OCI-LY3 (cell line): ENCODE measurements around the gene GP1BA.

Experiments
- H2AFZ ChIP-seq: fragments of 200-600, 300-600 bp; shearing (Covaris generic); 2 replicates; pipeline ENCODE4 v1.6.0; 2014; ENCODE audit warnings: antibody characterized with exemption, low read depth, low read length
- H3K27ac ChIP-seq: fragments of 200-600, 300-600 bp; sonication (generic); 2 replicates; pipeline ENCODE4 v1.5.1; 2014; ENCODE audit warnings: mild to moderate bottlenecking, low read length, moderate library complexity, mixed read lengths
- H3K27me3 ChIP-seq: fragments of 200-600, 300-600 bp; sonication (generic); 2 replicates; pipeline ENCODE4 v1.6.1; 2014; ENCODE audit warnings: low read depth, low read length, mixed read lengths
- H3K36me3 ChIP-seq: fragments of 200-600, 300-600 bp; sonication (generic); replicated peaks from 2 replicates; pipeline ENCODE3; 2014; ENCODE audit warnings: low read depth, low read length, mixed read lengths
- H3K4me1 ChIP-seq: fragments of 300-600, 200-600 bp; sonication (generic); 2 replicates; pipeline ENCODE4 v1.6.1; 2014; ENCODE audit warnings: low read length, mixed read lengths
- H3K4me2 ChIP-seq: fragments of 200-600, 300-600 bp; sonication (generic); 2 replicates; pipeline ENCODE4 v1.6.1; 2014; ENCODE audit warnings: low read length, mixed read lengths
- H3K4me3 ChIP-seq: fragments of 300-600, 200-600 bp; sonication (generic); 2 replicates; pipeline ENCODE4 v1.5.1; 2014; ENCODE audit warnings: antibody characterized with exemption, mild to moderate bottlenecking, low read length, moderate library complexity
- H3K79me2 ChIP-seq: fragments of 300-600, 200-600 bp; shearing (Covaris generic); 2 replicates; pipeline ENCODE4 v1.6.1; 2014; ENCODE audit warnings: mild to moderate bottlenecking, low read length, mixed read lengths
- H3K9ac ChIP-seq: fragments of 300-600, 200-600 bp; shearing (Covaris generic); 2 replicates; pipeline ENCODE4 v1.6.0; 2014; ENCODE audit warnings: mild to moderate bottlenecking, low read length, moderate library complexity
- H3K9me3 ChIP-seq: fragments of 200-600, 300-600 bp; shearing (Covaris generic); 2 replicates; pipeline ENCODE4 v1.6.1; 2014; ENCODE audit warnings: low read length, mixed read lengths; ENCODE audit not compliant: insufficient read depth
- H4K20me1 ChIP-seq: fragments of 200-600, 300-600 bp; sonication (generic); 2 replicates; pipeline ENCODE4 v1.6.1; 2016; ENCODE audit warnings: low read length, mixed read lengths; ENCODE audit not compliant: insufficient read depth
- EZH2phosphoT487 ChIP-seq: fragments of 200-600 bp; shearing (Covaris generic); IDR thresholded peaks from 2 replicates; pipeline ENCODE4 v1.6.1; 2018; ENCODE audit warnings: antibody characterized with exemption, mixed run types, low read depth
- TF ChIP-seq, protein P1 (sequence below): fragments of 200-600, 300-600 bp; sonication (generic); IDR thresholded peaks from 2 replicates; pipeline ENCODE4 v1.5.1; 2014; ENCODE audit warnings: antibody characterized with exemption, low read length, low read depth

Gene GP1BA

DNA sequence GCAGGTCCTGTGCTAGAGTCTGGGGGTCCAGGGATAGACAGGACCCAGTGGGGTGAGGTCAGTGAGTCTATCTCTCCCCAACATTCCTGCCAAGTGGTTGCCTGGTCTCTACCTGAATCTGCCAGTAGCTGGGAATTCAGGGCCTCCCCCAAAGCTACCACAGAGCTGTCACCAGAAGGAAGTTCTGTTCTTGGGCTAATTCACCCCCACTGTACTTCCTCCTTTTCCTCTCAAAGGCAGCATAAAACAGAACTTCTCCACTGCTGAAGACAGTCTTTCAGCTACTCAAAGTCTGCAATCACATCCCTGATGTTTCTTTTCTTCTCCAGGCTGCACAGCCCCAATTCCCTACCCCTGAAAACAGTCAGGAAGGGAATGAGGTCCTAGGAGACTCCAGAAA is 46.6 kb downstream of the GP1BA start:
- Histone ChIP-seq H4K20me1 (no peaks in the 10 kb centered on the region), H3K9me3 (no peaks in the 10 kb centered on the region), H3K9ac (no peak overlapping the region), H3K4me1 (peaks cover 20% of the 10 kb centered on the region), H3K4me2 (no peak overlapping the region), H3K27me3 (no peaks in the 10 kb centered on the region), H2AFZ (no peak overlapping the region), H3K36me3 (peaks cover 11% of the 10 kb centered on the region), H3K27ac (no peak overlapping the region), H3K4me3 (no peak overlapping the region), H3K79me2 (no peaks in the 10 kb centered on the region)
- TF ChIP-seq EZH2phosphoT487, result no peak

DNA sequence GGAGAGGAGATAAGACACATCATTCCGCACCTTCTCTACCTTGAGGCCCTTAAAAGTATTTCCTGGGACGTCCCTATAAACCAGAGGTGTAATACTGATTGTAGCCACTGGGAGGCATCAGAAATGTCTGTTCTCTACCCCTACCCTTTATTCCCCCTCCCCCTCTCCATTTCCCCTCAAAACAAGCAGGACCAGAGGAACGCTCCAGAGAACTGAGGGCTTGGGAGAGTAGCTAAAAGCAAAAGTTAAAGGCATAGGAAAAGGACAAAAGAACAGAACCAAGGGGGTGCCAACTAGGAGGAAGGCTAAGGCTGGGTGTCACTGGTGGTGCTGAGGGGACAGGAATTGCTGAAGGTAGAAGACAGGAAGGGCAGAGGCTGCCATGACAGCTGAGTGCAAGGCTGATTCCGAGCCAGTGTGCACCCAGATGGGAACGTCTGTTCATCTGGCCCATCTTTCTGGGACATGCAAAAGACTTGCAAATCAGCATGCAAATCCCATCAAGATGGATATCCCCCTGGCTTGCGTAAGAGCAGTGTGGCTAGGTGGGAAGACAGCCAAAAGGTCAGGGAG is 48.7 kb downstream of the GP1BA start:
- Histone ChIP-seq H3K9ac (no peak overlapping the region), H3K27ac (no peak overlapping the region), H3K79me2 (0 out of 2 replicates have a peak, but pooled peaks cover under 1% of the 10 kb centered on the region), H3K4me3 (no peak overlapping the region), H3K4me2 (peak overlapping the region; percentile 19; the same call in 1 of the 2 replicates), H3K27me3 (no peaks in the 10 kb centered on the region), H3K36me3 (peaks cover 11% of the 10 kb centered on the region), H3K9me3 (no peaks in the 10 kb centered on the region), H4K20me1 (no peaks in the 10 kb centered on the region), H3K4me1 (peaks cover 20% of the 10 kb centered on the region), H2AFZ (no peak overlapping the region)
- TF ChIP-seq, protein P1, sequence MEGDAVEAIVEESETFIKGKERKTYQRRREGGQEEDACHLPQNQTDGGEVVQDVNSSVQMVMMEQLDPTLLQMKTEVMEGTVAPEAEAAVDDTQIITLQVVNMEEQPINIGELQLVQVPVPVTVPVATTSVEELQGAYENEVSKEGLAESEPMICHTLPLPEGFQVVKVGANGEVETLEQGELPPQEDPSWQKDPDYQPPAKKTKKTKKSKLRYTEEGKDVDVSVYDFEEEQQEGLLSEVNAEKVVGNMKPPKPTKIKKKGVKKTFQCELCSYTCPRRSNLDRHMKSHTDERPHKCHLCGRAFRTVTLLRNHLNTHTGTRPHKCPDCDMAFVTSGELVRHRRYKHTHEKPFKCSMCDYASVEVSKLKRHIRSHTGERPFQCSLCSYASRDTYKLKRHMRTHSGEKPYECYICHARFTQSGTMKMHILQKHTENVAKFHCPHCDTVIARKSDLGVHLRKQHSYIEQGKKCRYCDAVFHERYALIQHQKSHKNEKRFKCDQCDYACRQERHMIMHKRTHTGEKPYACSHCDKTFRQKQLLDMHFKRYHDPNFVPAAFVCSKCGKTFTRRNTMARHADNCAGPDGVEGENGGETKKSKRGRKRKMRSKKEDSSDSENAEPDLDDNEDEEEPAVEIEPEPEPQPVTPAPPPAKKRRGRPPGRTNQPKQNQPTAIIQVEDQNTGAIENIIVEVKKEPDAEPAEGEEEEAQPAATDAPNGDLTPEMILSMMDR, result peak; percentile 58
- TF ChIP-seq EZH2phosphoT487, result no peak

GRCh38 chr17:4982305-4982704 is 50.2 kb downstream of the GP1BA start:
- H3K4me1 ChIP-seq, result peaks cover 27% of the 10 kb centered on the region
- no peak overlapping the region for H3K9ac ChIP-seq
- no peaks in the 10 kb centered on the region for H3K27me3 ChIP-seq
- no peak overlapping the region for H3K4me3 ChIP-seq
- TF ChIP-seq EZH2phosphoT487, result no peak
- TF ChIP-seq, protein P1, result no peak
- no peak overlapping the region for H3K27ac ChIP-seq
- no peak overlapping the region for H3K4me2 ChIP-seq
- H3K9me3 ChIP-seq, result no peaks in the 10 kb centered on the region
- H4K20me1 ChIP-seq, result no peaks in the 10 kb centered on the region
- H2AFZ ChIP-seq, result no peak overlapping the region
- peaks cover 9% of the 10 kb centered on the region for H3K36me3 ChIP-seq
- H3K79me2 ChIP-seq, result peaks cover 14% of the 10 kb centered on the region
